GM12865 (cell line): ENCODE measurements around the gene C1RL.
A peak's percentile ranks its signal among the peaks of the same experiment; 100 is the strongest.

Experiments used
- DNase-seq: peaks from one replicate; pipeline ENCODE4 v3.0.0; 2010; ENCODE audit warnings: low read depth
- H3K4me3 ChIP-seq: 2 replicates; pipeline ENCODE4 v1.5.1; 2011; ENCODE audit warnings: mild to moderate bottlenecking, low read depth, low read length, control low read depth
- TF ChIP-seq, protein P1 (sequence below): IDR thresholded peaks from 2 replicates; pipeline ENCODE4 v1.5.1; 2011; ENCODE audit warnings: low read length, control low read depth, low read depth, inconsistent platforms; ENCODE audit not compliant: insufficient read depth; ENCODE audit errors: missing control alignments

The C1RL gene

GRCh38 chr12:7096006-7096932, 12.7 kb downstream of the C1RL start:
- TF ChIP-seq, protein P1, sequence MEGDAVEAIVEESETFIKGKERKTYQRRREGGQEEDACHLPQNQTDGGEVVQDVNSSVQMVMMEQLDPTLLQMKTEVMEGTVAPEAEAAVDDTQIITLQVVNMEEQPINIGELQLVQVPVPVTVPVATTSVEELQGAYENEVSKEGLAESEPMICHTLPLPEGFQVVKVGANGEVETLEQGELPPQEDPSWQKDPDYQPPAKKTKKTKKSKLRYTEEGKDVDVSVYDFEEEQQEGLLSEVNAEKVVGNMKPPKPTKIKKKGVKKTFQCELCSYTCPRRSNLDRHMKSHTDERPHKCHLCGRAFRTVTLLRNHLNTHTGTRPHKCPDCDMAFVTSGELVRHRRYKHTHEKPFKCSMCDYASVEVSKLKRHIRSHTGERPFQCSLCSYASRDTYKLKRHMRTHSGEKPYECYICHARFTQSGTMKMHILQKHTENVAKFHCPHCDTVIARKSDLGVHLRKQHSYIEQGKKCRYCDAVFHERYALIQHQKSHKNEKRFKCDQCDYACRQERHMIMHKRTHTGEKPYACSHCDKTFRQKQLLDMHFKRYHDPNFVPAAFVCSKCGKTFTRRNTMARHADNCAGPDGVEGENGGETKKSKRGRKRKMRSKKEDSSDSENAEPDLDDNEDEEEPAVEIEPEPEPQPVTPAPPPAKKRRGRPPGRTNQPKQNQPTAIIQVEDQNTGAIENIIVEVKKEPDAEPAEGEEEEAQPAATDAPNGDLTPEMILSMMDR: no peak
- no peak for DNase-seq
- H3K4me3 ChIP-seq: no peak overlapping the region

DNA sequence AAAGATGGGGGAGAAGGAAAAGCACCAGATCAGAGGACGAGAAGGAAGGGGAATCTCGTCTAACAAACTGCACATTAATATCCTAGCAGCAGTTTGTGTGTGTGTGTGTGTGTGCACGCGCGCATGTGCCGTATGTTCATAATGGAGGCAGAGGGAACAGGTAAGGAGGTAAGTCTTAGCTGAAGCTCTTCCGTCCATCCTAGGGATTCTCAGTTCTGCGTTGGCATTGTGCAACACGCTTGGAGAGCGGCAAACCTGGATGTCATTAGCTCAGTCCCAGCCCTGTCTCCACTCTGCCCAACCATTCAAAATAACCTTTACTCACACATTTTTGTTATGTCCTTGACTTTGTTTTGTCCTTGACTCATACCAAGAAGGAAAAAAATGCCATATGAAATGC, 15.1 kb downstream of the C1RL start:
- no peak overlapping the region for H3K4me3 ChIP-seq
- TF ChIP-seq, protein P1: no peak
- no peak for DNase-seq

- TF ChIP-seq, protein P1: no peak
- H3K4me3 ChIP-seq: no peak overlapping the region
- DNase-seq: no peak
Measured at GRCh38 chr12:7093486-7093885, 15.5 kb downstream of the C1RL start.

GRCh38 chr12:7092986-7093460, 16.0 kb downstream of the C1RL start:
- DNase-seq: no peak
- no peak overlapping the region for H3K4me3 ChIP-seq
- TF ChIP-seq, protein P1: no peak

GRCh38 chr12:7092229-7092985, 16.6 kb downstream of the C1RL start, which contains the start of gene C1R:
C1R (minus strand) TSS chr12:7092445; CDS start chr12:7092388, 57 bp downstream.
- H3K4me3 ChIP-seq: peak within 1 kb of the TSS; percentile 54
- peak; percentile 70 for DNase-seq
- TF ChIP-seq, protein P1: peak; percentile 82

DNA sequence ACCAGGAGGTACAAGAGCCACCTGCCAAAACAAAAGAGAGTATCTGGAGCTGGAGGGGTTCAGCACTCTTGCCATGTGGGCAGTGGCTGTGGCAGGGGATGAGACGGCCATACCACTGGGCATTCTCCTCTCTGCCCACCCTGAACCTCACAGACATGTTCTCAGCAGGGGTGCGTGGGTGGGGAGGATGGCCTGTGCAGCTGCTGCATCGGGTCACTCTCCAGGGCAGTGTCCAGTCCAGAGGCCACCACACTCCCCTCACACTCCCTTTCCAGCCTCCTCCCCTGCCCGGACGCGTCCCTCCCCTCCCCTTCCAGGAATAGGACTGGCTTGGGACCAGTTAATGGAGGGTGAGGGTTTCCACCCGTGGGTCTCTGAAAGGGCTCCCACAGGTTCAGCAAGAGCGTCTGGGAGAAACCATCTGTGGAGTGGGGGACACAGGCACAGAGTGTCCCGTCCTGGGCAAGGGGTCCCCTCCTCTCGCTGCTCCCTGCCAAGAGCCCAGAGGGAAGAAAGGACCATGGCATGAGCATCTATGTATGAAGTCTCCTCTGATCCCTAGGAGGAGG, 17.3 kb downstream of the C1RL start:
- TF ChIP-seq, protein P1: no peak
- no peak overlapping the region; the same call in 1 of the 2 replicates for H3K4me3 ChIP-seq
- DNase-seq: no peak
